NCI-H510A (cell line): ENCODE results near the gene KRT28.

ENCODE experiments used
- DNase-seq: peaks from one replicate; lab custom pipeline; 2025; lab: John Stamatoyannopoulos, UW

KRT28 gene, protein sequence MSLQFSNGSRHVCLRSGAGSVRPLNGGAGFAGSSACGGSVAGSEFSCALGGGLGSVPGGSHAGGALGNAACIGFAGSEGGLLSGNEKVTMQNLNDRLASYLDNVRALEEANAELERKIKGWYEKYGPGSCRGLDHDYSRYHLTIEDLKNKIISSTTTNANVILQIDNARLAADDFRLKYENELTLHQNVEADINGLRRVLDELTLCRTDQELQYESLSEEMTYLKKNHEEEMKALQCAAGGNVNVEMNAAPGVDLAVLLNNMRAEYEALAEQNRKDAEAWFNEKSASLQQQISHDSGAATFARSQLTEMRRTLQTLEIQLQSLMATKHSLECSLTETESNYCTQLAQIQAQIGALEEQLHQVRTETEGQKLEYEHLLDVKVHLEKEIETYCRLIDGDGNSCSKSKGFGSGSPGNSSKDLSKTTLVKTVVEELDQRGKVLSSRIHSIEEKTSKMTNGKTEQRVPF

GRCh38 chr17:40799859-40800258 lies at the start of gene KRT28:
TSS of gene KRT28 (minus strand) at chr17:40799959. CDS start at chr17:40799893, 66 bp downstream.
- DNase-seq, result no peak

DNA sequence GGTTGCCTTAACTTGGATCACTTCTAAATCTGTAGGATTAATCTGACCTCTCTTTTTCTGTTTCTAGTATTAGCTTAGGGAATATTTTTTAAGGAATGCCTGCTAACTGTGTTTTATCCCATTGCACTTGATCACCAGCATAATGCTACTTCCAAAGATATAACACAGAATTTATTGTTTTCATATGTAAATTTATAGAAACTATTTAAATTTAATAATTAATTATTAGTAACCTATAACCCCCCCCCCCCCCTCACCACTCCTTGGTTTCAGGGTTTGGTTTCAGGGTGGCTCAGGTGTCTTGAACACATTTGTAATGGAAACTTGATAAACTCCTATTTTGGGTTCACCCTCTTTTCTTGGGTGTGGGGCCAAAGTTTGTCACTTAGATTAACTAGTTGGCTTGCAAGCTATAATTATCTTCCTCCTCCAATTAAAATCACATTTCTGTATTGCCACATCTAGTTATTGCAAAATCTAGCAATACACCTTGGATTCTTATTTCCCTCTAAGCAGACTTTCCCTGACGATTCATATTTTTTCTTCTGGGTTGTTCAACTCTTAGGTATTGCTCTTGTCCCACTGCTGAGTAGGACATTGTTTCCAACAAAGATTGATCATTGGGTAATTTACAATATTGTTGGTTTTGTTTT lies 49.0 kb upstream of the KRT28 start:
- no peak for DNase-seq

DNA sequence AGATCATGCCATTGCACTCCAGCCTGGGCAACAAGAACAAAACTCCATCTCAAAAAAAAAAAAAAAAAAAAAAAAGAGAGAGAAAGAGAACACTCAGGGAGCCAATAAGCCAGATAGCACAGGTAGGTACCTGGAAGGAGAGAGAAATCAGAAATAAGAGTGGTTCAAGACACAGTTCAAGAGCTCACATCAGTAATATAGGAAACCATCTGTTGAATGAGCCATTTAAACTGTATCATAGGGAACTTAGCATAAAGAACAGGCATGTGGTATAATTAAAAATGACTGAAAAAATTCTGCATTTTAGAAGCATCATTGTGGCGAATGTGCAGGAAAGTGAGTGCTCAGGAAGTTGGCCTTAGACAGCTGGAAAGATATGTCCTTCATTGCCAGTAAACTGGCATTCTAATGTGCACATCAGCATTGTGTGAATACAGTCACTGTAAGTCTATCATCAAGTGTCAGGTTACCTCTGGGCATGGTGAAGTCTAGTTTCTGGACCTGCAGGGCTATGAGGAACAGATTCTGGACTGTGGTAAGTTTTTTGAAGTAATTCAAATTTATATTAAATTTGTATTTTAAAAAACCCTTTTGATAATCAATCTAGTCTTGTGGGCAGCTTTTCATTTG lies 46.9 kb upstream of the KRT28 start:
- DNase-seq, result no peak

GRCh38 chr17:40844671-40845107 lies 44.9 kb upstream of the KRT28 start:
- DNase-seq, result no peak

- DNase-seq, result no peak
Observed at GRCh38 chr17:40843242-40843641, 43.5 kb upstream of the KRT28 start.

DNA sequence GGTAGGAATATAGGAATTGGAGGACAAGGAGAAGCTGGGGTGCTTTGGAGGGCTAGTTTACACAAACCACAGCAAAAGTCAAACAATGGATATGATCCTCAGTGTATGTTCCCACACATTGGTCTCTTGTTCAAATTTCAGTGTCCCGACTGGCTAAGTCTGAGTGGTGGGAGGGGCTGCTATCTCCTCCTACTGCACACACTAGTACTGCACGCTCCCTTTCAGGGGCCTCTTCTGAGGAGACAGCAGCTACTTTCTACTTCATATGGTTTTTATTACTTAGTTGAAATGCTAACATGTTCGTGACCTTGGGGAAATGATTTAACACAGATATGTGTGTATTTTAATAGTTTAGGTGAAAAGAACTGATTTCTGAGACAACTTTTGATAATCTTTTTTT lies 41.5 kb upstream of the KRT28 start:
- no peak for DNase-seq

DNA sequence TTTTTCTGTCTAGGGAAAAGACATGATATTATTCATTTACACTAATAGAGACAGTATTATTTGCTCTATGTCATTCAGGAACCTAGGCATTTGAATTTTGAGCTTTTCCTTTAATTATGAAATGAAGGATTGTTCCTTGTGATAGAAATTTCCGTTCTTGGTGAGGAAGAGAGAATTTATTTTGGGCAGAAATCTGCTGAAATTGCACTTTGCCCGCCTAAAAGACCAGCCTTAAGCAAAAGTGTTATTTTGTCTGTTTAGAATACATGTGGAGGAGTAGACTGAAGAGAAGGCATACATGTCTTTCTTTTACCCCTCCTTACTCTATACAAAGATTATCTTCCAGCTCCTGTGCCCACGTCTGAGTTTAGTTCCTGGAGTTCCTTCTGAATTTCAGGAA lies 39.4 kb upstream of the KRT28 start:
- no peak for DNase-seq

DNA sequence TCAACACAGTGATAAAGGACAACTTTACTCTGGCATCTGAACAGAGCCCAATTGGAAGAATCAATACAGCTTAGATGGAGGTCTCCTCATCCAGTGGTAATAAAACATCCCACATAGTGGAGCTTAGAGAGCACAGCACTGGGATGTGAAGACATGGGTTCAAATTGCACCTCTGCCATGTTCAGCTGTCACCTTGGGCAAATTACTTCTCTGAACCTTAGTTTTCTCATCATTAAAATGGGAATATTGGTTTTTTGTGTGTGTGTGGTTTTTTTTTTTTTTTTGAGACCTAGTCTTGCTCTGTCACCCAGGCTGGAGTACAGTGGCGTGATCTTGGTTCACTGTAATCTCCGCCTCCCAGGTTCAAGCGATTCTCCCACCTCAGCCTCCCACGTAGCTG lies 36.3 kb upstream of the KRT28 start:
- DNase-seq, result no peak

- DNase-seq, result no peak
Observed at GRCh38 chr17:40833882-40834281, 34.1 kb upstream of the KRT28 start.

GRCh38 chr17:40832840-40833239 lies 33.1 kb upstream of the KRT28 start:
- no peak for DNase-seq

- no peak for DNase-seq
Observed at GRCh38 chr17:40830085-40830776, 30.5 kb upstream of the KRT28 start.

GRCh38 chr17:40828454-40829044 lies 28.8 kb upstream of the KRT28 start:
- no peak for DNase-seq

- no peak for DNase-seq
Observed at GRCh38 chr17:40827746-40828453, 28.1 kb upstream of the KRT28 start.

- no peak for DNase-seq
Observed at GRCh38 chr17:40825599-40825998, 25.8 kb upstream of the KRT28 start.

- no peak for DNase-seq
Observed at GRCh38 chr17:40824015-40824832, 24.5 kb upstream of the KRT28 start.

DNA sequence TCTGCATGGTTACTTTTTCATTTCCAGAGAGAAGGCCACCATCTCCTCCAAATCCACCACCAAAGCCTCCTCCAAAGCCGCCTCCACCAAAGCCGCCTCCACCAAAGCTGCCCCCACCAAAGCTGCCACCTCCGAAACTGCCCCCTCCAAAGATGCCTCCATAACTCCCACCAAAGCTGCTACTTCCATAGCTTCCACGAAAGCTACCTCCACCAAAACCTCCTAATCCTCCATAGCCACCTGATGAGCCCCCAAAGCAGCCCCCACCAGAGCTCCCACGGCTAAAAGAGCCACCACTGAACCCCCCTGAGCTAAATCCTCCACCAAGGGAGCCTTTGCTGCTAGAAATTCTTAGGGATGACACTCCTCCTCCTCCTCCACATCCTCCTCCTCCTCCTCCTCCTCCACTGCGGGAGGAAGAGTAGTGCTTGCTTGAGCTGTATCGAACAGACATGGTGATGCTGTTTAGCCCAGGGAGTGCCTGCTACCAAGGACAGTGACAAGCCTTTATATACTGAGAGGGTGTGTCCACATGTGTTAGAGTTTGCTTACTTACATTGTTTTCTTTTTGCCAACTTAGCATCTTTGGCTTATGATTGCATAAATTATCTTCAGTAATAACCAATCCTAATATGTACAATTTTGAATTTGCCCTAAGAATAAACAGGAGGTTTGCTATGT lies 22.5 kb upstream of the KRT28 start, which contains the start of gene KRT10:
Gene KRT10 (minus strand): TSS at position 483 of the 681 bp plus-strand sequence. CDS start 29 bp downstream, at position 454.
- DNase-seq, result no peak

DNA sequence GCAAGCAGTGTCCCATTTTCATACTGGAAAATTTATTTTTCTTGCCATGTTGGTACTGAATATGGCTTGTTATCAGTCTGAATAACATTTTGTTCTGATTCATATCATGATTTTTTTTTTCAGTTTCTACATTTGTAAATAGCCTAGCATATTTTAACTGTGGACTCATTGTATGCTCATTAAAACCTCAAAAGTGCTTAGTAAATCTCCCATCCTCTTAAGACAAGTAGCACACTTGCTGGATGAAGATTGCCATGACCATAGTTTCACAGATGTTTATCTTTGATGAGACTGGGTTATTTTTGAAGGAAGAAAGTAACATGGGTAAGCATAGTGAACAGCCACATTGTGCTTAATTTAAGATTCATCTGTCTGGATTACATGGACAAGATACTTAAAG lies 21.8 kb upstream of the KRT28 start:
- no peak for DNase-seq

DNA sequence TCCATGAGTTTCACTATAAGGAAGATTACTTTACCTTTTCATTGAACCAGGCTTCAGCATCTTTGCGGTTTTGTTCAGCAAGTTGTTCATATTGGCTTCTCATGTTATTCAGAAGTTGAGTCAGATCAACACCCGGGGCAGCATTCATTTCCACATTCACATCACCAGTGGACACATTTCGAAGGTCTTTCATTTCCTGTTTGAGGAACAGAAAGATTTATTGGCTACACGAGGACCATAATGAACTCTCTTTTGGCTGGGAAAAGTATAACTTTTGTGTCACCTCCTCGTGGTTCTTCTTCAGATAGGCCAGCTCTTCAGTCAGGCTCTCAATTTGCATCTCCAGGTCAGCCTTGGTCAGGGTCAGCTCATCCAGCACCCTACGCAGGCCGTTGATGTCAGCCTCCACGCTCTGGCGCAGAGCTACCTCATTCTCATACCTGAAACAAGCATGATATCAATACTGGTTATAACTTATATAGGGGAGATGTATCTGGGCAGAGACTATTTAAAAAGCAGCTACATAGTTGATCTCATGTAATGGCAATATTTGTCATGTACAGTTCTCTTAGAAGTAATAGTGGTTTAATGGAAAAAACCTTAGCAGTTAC lies 20.6 kb upstream of the KRT28 start:
- no peak for DNase-seq

DNA sequence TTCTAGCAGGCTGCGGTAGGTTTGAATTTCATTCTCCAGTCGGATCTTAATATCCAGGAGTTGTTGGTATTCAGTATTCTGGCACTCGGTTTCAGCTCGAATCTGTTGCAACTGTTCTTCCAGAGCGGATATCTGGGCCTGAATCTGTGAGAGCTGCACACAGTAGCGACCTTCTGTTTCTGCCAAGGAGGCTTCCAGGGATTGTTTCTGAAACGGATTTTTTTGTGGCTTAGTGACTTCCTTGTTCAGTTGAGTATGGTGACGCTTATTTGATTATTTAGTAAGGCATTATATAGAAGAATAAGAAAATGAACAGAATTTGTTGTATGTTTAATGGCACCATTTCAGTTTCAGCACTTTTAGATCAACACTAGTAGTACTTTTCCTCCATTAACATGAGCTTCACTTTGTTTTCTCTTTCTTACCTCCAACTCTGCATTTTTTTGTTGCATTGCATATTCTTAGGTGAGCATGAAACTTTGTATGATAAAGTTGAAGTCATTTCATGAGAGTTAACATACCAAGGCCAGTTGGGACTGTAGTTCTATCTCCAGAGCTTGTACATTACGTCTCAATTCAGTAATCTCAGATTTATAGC lies 19.9 kb upstream of the KRT28 start:
- no peak for DNase-seq
